MM.1S (cell line): ENCODE results near the gene FARP1.

Experiments used
- DNase-seq: peaks from one replicate; pipeline ENCODE4 v3.0.0-alpha.2; 2015
- H2AFZ ChIP-seq: fragments of 300-600 bp; sonication (generic); 2 replicates; pipeline ENCODE4 v1.6.0; 2016; ENCODE audit warnings: antibody characterized with exemption, low read length
- H3F3A ChIP-seq: fragments of 300-600 bp; sonication (generic); 2 replicates; pipeline ENCODE4 v1.6.1; 2016; ENCODE audit warnings: mild to moderate bottlenecking, antibody characterized with exemption, low read length, moderate library complexity, mixed read lengths; ENCODE audit not compliant: insufficient read depth
- H3K27ac ChIP-seq: fragments of 300-600 bp; sonication (generic); 2 replicates; pipeline ENCODE4 v1.5.1; 2016; ENCODE audit warnings: mild to moderate bottlenecking, low read length
- H3K27me3 ChIP-seq: fragments of 300-600 bp; sonication (generic); replicated peaks from 2 replicates; pipeline ENCODE4 v1.6.0; 2016; ENCODE audit warnings: low read length; ENCODE audit not compliant: insufficient read depth
- H3K36me3 ChIP-seq: fragments of 300-600 bp; sonication (generic); replicated peaks from 2 replicates; pipeline ENCODE4 v1.6.1; 2016; ENCODE audit warnings: mild to moderate bottlenecking, low read length, mixed read lengths; ENCODE audit not compliant: insufficient read depth
- H3K4me1 ChIP-seq: fragments of 300-600 bp; sonication (generic); 2 replicates; pipeline ENCODE4 v1.6.1; 2016; ENCODE audit warnings: low read length, mixed read lengths
- H3K4me2 ChIP-seq: fragments of 300-600 bp; sonication (generic); 2 replicates; pipeline ENCODE4 v1.6.0; 2016; ENCODE audit warnings: low read depth, low read length
- H3K4me3 ChIP-seq: fragments of 300-600 bp; sonication (generic); 2 replicates; pipeline ENCODE4 v1.5.1; 2016; ENCODE audit warnings: low read length, mixed read lengths
- H3K79me2 ChIP-seq: fragments of 300-600 bp; sonication (generic); 2 replicates; pipeline ENCODE4 v1.6.1; 2016; ENCODE audit warnings: mixed run types, low read length, mixed read lengths
- H3K9ac ChIP-seq: fragments of 300-600 bp; sonication (generic); 2 replicates; pipeline ENCODE4 v1.6.1; 2016; ENCODE audit warnings: low read length, mixed read lengths
- H3K9me2 ChIP-seq: fragments of 300-600 bp; sonication (generic); replicated peaks from 2 replicates; pipeline ENCODE4 v1.6.1; 2016; ENCODE audit warnings: mild to moderate bottlenecking, low read length, mixed read lengths; ENCODE audit not compliant: insufficient read depth
- H3K9me3 ChIP-seq: fragments of 300-600 bp; sonication (generic); replicated peaks from 2 replicates; pipeline ENCODE4 v1.6.1; 2016; ENCODE audit warnings: mild to moderate bottlenecking, low read length, mixed read lengths; ENCODE audit not compliant: insufficient read depth
- H4K20me1 ChIP-seq: fragments of 300-600 bp; sonication (generic); 2 replicates; pipeline ENCODE4 v1.6.1; 2016; ENCODE audit warnings: mild to moderate bottlenecking, low read length, moderate library complexity, mixed read lengths; ENCODE audit not compliant: insufficient read depth
- EZH2 ChIP-seq: fragments of 300-600 bp; sonication (generic); optimal IDR thresholded peaks from 2 replicates; pipeline ENCODE3; 2017; ENCODE audit warnings: low read depth, mild to moderate bottlenecking, antibody characterized with exemption, low read length, mixed read lengths
- EZH2phosphoT487 ChIP-seq: fragments of 300-600 bp; sonication (generic); IDR thresholded peaks from 2 replicates; pipeline ENCODE4 v1.6.1; 2018; ENCODE audit warnings: antibody characterized with exemption, low read length
- TF ChIP-seq, protein P1 (sequence below): fragments of 300-600 bp; sonication (generic); IDR thresholded peaks from 2 replicates; pipeline ENCODE4 v1.5.1; 2016; ENCODE audit warnings: antibody characterized with exemption, low read length, mixed read lengths

Gene FARP1

DNA sequence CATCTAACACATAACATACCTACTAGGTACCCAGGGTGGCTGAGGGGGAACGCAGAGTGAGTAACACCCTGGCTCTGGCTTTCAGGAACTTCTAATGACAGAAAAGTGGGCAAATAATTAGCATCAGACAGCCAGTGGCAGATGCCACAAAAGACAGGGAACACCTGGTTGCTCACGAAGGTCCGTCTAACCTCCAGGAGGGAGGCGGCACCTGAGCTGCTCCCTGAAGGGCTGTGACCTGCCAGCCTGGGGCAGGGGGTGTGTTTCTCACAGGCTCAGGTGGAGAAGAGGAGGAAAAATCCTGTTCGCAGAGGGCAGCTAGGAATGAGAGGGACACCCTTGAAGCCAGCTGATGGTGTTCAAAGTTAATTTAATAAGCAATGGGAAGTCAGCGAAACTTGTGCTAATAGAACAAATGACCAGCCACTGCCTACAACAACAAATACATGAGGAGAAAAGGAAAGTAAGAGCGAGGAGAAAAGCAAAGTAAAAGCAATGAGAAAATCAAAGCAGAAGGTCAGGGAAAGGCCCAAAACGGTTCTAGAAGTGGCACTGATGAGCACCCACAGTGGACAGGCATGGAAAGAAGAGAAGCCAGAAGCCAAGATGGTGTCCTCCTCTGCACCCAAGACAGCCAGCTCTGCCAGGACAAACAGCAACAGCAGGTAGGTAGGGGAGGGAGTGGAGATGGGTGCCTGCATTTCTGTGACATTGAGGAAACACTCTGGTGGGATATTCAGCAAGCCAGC lies 346.7 kb downstream of the FARP1 start:
- peak overlapping the region; percentile 61 for H3K4me2 ChIP-seq
- peaks cover 44% of the 10 kb centered on the region for H3K4me1 ChIP-seq
- peak overlapping the region; percentile 27 for H3K4me3 ChIP-seq
- peak overlapping the region; percentile 89 for H3K27ac ChIP-seq
- H3F3A ChIP-seq = peaks cover 28% of the 10 kb centered on the region
- no peaks in the 10 kb centered on the region for H3K9me2 ChIP-seq
- H3K36me3 ChIP-seq = no peaks in the 10 kb centered on the region
- H4K20me1 ChIP-seq = peaks cover 29% of the 10 kb centered on the region
- DNase-seq = peak; percentile 23
- TF ChIP-seq, protein P1, sequence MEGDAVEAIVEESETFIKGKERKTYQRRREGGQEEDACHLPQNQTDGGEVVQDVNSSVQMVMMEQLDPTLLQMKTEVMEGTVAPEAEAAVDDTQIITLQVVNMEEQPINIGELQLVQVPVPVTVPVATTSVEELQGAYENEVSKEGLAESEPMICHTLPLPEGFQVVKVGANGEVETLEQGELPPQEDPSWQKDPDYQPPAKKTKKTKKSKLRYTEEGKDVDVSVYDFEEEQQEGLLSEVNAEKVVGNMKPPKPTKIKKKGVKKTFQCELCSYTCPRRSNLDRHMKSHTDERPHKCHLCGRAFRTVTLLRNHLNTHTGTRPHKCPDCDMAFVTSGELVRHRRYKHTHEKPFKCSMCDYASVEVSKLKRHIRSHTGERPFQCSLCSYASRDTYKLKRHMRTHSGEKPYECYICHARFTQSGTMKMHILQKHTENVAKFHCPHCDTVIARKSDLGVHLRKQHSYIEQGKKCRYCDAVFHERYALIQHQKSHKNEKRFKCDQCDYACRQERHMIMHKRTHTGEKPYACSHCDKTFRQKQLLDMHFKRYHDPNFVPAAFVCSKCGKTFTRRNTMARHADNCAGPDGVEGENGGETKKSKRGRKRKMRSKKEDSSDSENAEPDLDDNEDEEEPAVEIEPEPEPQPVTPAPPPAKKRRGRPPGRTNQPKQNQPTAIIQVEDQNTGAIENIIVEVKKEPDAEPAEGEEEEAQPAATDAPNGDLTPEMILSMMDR = no peak
- TF ChIP-seq EZH2phosphoT487 (no peak), EZH2 (no peak)
- no peaks in the 10 kb centered on the region for H3K9me3 ChIP-seq
- H3K79me2 ChIP-seq = peaks cover 89% of the 10 kb centered on the region
- H2AFZ ChIP-seq = no peak overlapping the region
- H3K27me3 ChIP-seq = no peaks in the 10 kb centered on the region
- H3K9ac ChIP-seq = peak overlapping the region; percentile 46

DNA sequence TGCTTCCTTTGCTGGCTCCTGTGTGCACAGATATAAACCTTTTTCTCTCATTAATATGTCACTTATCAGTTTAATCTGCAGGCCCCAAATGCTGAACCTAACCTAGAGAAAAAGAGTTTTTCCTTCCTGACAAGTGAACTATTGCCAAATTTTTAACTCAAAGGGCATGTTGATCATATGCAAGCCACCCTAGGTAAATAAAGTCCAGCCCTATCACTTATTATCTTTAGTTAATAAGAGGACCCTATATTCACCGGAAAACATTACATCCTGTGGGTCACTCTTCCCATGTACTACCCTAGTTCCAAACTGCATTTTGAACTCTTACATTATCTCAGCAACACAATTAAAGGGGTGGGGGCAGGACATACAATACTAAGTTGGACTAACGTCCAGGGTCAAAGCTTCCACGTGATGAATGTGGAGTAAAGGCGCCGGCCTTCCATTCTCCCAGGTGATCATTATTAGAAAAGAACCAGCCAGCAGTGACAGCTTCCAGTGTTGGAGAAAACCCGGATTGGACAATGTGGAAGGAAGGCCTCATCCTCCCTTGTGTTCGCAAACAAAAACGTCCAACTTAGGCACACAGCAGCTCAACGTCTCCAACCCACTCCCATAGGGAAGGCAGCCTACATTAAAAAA lies 347.4 kb downstream of the FARP1 start:
- H3K36me3 ChIP-seq = no peaks in the 10 kb centered on the region
- peaks cover 89% of the 10 kb centered on the region for H3K79me2 ChIP-seq
- H3F3A ChIP-seq = peaks cover 28% of the 10 kb centered on the region
- no peaks in the 10 kb centered on the region for H3K27me3 ChIP-seq
- no peaks in the 10 kb centered on the region for H3K9me3 ChIP-seq
- peaks cover 44% of the 10 kb centered on the region for H3K4me1 ChIP-seq
- no peak overlapping the region for H2AFZ ChIP-seq
- TF ChIP-seq EZH2 (no peak), EZH2phosphoT487 (no peak)
- TF ChIP-seq, protein P1 = no peak
- DNase-seq = no peak
- no peaks in the 10 kb centered on the region for H3K9me2 ChIP-seq
- peak overlapping the region; percentile 27 for H3K4me3 ChIP-seq
- peak overlapping the region; percentile 61 for H3K4me2 ChIP-seq
- peaks cover 36% of the 10 kb centered on the region for H4K20me1 ChIP-seq
- H3K27ac ChIP-seq = peak overlapping the region; percentile 89; the same call in 1 of the 2 replicates
- H3K9ac ChIP-seq = no peak overlapping the region; the same call in 1 of the 2 replicates

DNA sequence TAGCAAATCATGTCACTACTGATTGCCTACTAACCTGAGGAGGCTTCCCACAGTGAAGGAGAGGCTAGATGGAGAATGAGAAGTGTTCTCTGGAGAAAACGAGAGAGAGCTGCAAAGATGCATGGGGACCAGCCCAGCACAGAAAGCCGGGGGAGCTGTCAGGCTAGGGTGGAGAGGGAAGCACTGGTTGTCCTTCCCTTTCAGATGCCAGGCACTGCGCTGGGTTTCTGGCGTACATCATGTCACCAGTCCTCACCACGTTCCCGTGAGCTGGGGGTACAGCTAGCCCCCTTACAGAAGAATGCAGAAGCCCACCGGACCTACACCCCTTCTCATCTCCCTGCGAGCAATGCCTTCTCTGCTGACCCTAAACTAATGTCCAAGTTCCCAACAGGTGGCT lies 348.0 kb downstream of the FARP1 start:
- Histone ChIP-seq H3K9ac (no peak overlapping the region), H3K27me3 (no peaks in the 10 kb centered on the region), H3K27ac (no peak overlapping the region), H3K4me2 (peak overlapping the region; percentile 61), H2AFZ (no peak overlapping the region), H3K36me3 (no peaks in the 10 kb centered on the region), H3K79me2 (peaks cover 89% of the 10 kb centered on the region), H3K9me3 (no peaks in the 10 kb centered on the region), H4K20me1 (peaks cover 39% of the 10 kb centered on the region), H3F3A (peaks cover 28% of the 10 kb centered on the region), H3K4me1 (peaks cover 44% of the 10 kb centered on the region), H3K9me2 (no peaks in the 10 kb centered on the region), H3K4me3 (no peak overlapping the region)
- TF ChIP-seq EZH2 = no peak
- TF ChIP-seq, protein P1 = no peak
- TF ChIP-seq EZH2phosphoT487 = no peak
- no peak for DNase-seq
